ENCODE data around the gene RFX7.

GRCh38 chr15:56042498-56042897 lies 201.2 kb downstream of the RFX7 start:
- no peak for TF ChIP-seq CTCF (IDR thresholded peaks at IDR 0.05; ENCODE audit: low read depth, low read length, poor library complexity, severe bottlenecking)
- no peak for TF ChIP-seq EZH2phosphoT487 (IDR thresholded peaks at IDR 0.05; ENCODE audit: borderline replicate concordance, low read length)

All from DOHH2 (cell line).